Right forelimb (tissue), 1 donor: ENCODE results near the gene SLC25A38.
"Not testable (repeated sequence)": the region's sequence is repeated elsewhere in the genome, so short reads cannot be mapped to it uniquely, and the experiment has no call there.

Experiments
- DNase-seq: peaks from one replicate; pipeline ENCODE4 v3.0.0-alpha.2; 2018

SLC25A38 gene

GRCh38 chr3:39383045-39383880 is at the start of gene SLC25A38:
SLC25A38 (plus strand) TSS chr3:39383370; CDS start chr3:39383725, 355 bp downstream.
- DNase-seq: peak; percentile 86

- DNase-seq: no peak
Measured at GRCh38 chr3:39333607-39334006, 49.6 kb upstream of the SLC25A38 start.

GRCh38 chr3:39334205-39334604 is 49.0 kb upstream of the SLC25A38 start:
- no peak for DNase-seq

- DNase-seq: no peak
Measured at GRCh38 chr3:39338201-39338600, 45.0 kb upstream of the SLC25A38 start.

GRCh38 chr3:39339086-39339485 is 44.1 kb upstream of the SLC25A38 start:
- no peak for DNase-seq

- DNase-seq: no peak
Measured at GRCh38 chr3:39343076-39343717, 40.0 kb upstream of the SLC25A38 start.

GRCh38 chr3:39343760-39344159 is 39.4 kb upstream of the SLC25A38 start:
- DNase-seq: no peak

- no peak for DNase-seq
Measured at GRCh38 chr3:39344746-39345344, 38.3 kb upstream of the SLC25A38 start.

GRCh38 chr3:39346785-39347585 is 36.2 kb upstream of the SLC25A38 start:
- no peak for DNase-seq

- no peak for DNase-seq
Measured at GRCh38 chr3:39347586-39347876, 35.6 kb upstream of the SLC25A38 start.

GRCh38 chr3:39349080-39349479 is 34.1 kb upstream of the SLC25A38 start:
- no peak for DNase-seq

GRCh38 chr3:39350714-39351113 is 32.5 kb upstream of the SLC25A38 start:
- no peak for DNase-seq

- DNase-seq: not testable (repeated sequence)
Measured at GRCh38 chr3:39351134-39351533, 32.0 kb upstream of the SLC25A38 start.

- DNase-seq: not testable (repeated sequence)
Measured at GRCh38 chr3:39353168-39353927, 29.8 kb upstream of the SLC25A38 start.

- DNase-seq: no peak
Measured at GRCh38 chr3:39358333-39358732, 24.8 kb upstream of the SLC25A38 start.

- DNase-seq: no peak
Measured at GRCh38 chr3:39361252-39361927, 21.8 kb upstream of the SLC25A38 start.

- DNase-seq: no peak
Measured at GRCh38 chr3:39362192-39362591, 21.0 kb upstream of the SLC25A38 start.

- no peak for DNase-seq
Measured at GRCh38 chr3:39362812-39363211, 20.4 kb upstream of the SLC25A38 start.

- not testable (repeated sequence) for DNase-seq
Measured at GRCh38 chr3:39370450-39370849, 12.7 kb upstream of the SLC25A38 start.

- no peak for DNase-seq
Measured at GRCh38 chr3:39372833-39373232, 10.3 kb upstream of the SLC25A38 start.

- no peak for DNase-seq
Measured at GRCh38 chr3:39376959-39377634, 6.1 kb upstream of the SLC25A38 start.
